Limb (tissue), 2 donors: Measurements from ENCODE around the gene SLC12A8.
A peak's percentile ranks its signal among the peaks of the same experiment; 100 is the strongest.

Experiments
- DNase-seq, 2 donors: peaks; one replicate each; pipeline ENCODE4 v3.0.0-alpha.2; 2016; ENCODE audit errors: extremely low spot score in 2 of 2

Gene SLC12A8

GRCh38 chr3:125055913-125056745 lies 156.4 kb downstream of the SLC12A8 start, which contains the start of gene HEG1:
TSS of gene HEG1 (minus strand) at chr3:125055997. CDS start at chr3:125055890, 107 bp downstream.
- DNase-seq, result peak in 1 of 2 donors; percentile 83

DNA sequence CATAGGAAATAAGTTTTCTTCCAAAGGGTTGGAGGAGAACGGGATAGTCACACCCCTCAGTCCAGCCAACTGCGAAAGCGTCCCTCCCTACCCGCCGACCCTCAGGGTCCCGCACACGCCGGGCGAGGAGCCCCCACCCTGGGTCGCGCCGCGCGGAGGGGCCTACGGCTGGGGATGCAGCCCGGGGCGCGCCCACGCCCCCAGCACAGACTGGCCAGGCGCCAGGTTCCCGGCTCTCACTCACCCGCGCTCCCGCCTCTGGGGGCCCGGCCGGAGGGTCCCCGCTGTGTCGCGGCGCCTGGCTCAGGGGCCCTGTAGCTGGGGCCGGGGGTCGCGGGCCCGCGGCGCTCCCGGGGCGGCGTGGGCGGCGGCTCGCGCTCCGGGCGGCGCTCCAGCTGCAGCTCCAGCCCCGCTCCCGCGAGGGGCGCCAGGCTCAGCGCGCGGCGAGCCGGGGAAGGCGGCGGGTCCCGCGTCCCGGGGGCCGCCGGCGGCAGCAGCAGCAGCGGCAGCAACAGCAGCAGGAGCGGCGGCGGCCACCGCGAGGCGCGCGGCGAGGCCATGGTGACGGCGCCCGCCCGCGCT lies 157.1 kb downstream of the SLC12A8 start:
- DNase-seq, result peak in 1 of 2 donors; percentile 70

- no peak for DNase-seq
These were observed 157.9 kb downstream of the SLC12A8 start for GRCh38 chr3:125054449-125055329.

DNA sequence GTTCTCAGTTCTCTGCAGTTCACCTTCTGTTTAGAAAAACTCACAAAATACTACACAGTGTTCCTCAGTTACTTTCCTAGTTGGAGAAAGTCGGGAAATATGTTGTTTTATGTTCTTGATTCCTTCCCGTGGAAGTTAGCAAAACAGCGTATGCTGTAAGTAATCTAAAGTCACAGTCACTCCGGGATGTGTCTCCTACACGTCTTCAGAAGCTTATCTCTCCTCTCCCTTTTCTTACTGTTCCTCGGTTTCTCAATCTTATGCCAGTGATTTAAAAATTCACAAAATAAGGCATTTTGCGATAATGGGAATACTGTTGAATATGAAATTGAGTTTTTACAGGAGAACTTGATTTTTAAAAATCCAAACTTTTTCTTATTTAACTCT lies 158.5 kb downstream of the SLC12A8 start:
- DNase-seq, result no peak

DNA sequence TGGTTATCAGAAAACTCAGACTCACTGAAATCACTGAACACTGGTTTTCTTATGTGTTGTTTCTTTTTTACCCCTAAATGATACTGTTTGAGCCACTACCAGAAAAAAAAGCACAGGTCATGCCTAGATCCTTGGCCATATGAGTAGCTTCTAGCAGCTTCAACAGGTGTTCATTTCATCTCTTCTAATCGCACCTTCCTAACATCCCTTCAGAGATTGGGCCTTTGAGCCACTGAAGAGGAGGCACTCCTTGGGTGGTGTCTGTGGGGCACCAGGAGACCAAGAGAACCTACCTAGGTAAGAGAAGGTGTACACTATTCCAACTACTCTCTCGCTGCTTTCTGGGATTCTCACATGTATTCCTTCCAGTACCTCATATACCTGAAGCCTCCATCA lies 159.2 kb downstream of the SLC12A8 start:
- no peak for DNase-seq

GRCh38 chr3:125052624-125053303 lies 159.8 kb downstream of the SLC12A8 start:
- DNase-seq, result no peak

DNA sequence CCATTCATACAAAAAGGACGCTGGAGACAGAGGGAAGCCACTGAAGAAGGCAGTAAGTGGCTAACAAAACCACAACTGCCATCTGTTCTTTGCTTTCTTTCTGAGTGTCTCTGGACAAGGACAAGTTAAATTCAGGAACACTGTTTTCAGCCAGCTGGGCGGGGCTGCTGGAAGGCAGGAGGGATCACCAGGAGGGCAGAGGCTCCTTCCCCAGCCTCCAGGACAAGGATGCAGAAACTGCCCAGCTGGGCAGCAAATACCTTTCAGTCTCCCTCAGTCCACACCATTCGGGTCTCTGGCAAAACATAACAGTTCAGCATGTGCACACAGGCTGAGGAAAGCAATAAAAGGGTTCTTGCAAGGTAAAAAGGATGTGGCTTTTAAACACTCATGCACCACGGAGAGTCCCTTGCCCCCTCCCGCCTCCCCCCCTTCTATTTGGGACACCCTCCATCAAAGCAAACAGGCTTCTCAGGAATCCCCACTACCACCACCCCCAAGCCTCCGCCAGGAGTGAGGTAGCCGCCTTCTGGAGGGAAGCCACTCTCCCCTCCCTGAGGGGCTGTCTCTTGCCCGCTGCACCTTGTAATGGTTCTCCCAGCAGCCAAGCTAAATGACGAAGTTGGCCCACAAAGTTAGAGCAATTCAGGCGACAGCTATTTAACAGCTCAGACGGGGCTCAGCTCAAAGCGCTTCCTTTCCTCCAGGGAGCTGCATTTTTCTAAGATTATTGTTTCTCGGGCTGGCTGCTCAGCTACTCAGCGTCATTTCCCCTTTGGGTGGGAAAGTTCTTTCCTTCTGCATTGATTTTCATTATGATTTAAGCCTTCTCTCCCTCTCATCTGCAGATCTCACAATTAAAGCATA lies 160.6 kb downstream of the SLC12A8 start:
- DNase-seq, result peak in 1 of 2 donors; percentile 63

- no peak for DNase-seq
These were observed 161.3 kb downstream of the SLC12A8 start for GRCh38 chr3:125051205-125051604.

GRCh38 chr3:125050488-125051090 lies 162.0 kb downstream of the SLC12A8 start:
- DNase-seq, result no peak

DNA sequence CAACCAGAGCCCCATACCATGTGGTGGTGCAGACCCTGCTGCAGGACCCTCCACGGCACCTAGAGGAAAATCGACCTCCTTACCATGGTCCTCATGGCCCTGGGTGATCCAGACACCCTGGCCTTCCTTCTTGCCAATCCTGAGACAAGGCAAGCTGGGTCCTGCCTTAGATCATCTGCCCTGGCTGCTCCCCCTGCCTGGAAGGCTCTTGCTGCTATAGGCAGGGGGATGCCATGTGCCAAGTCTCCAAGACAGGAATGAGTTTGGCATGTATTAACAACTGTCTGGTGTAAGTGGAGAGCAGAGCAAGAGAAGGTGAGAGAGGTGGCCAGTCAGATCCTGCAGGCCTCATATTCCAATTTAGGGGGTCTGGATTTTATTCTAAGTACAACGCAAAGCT lies 164.3 kb downstream of the SLC12A8 start:
- DNase-seq, result no peak

DNA sequence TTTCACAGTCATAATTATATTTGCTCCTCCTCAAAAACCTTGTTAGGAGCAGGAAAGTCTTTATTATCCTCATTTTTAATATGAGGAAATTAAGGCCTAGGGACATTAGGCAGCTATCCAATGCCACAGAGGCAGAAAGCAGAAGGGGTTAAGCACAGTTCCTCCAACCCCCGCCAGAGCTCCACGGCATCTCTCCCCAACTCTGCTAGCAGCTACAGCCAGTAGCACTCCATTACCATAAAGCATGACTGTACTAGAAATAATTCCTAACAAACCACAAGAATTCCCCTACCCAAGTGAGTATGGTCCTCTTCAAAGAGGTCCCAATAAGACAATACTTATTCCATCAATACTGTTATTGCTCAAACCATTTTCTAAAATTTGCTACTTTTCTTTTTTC lies 166.6 kb downstream of the SLC12A8 start:
- no peak for DNase-seq

DNA sequence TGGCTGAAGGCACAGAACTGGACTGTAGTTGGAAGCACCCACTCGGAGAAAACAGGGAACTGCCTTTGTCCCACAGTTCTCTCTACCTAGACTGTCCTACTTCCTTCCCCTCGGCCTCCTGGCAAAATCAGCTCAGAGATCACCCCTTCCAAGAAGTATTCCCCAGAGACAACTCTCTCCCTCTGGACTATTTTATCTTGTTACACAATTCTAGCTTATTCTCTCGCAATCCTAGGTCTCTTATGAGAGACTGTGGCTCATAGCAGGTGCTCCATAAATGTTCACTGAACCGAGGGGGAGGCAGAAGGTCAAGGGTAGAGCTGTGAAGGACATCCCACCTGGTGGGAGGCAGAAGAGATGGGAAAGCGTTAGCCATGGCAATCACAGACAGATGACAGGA lies 167.4 kb downstream of the SLC12A8 start:
- no peak for DNase-seq

DNA sequence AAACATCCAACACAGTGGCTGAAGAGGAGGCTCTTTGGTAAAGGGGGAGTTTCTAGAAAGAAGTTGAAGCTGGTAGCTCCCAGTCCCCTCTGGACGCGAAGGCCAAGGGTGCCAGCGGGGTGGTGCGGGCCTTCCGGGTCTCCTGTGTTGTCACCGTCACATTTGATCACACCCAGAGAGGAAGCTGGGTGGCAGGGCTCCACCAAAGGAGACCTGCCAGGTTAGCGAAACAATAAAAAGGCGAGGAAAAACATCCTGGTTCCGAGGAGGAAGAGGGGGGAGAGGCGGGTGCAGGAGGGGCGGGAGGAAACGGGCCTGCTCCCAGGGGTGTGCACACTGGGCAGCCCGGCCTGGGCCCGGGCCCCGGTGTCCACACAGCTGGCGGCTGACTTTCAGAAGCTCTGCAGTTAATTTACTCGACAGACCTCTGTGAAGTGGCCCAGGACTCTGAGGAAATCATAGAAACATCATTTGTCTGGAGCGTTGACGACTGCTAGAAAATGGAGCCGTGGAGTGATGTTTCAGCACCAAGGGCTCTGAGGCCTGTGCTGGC lies 168.9 kb downstream of the SLC12A8 start:
- DNase-seq, result no peak

DNA sequence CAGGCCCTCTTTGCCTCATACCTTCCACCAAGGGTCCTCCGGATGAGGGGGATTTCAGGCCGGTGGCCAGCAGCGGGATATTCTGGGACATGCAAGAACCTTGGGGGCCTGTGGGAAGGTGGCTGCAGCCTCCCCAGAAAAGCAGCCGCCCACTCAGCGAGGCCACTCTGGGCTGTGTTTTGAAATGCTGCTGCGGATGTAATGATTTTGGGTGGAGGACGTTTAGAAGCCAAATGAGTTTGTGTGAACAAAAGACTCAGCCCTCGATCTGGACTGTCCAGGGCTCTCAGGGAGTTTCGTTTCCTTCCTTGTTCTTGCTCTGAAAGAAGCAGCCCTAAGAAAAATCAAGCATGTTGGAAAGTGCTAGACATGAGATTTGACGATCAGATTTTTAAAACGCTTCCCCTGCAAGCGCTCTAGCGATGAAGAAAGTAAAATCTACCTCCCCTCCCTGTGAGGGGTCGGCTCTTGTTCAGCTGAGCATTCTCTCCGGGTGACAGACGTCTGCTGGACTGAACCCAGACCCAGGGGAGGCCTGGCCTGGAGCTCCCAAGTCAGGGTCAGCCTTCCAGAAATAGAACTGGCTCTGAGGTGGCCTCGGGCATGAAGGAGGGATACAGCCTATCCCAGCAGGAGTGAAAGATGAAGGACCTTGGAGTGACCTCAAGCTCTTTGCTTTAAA lies 169.7 kb downstream of the SLC12A8 start:
- DNase-seq, result no peak

- no peak for DNase-seq
These were observed 173.1 kb downstream of the SLC12A8 start for GRCh38 chr3:125039131-125040100.

DNA sequence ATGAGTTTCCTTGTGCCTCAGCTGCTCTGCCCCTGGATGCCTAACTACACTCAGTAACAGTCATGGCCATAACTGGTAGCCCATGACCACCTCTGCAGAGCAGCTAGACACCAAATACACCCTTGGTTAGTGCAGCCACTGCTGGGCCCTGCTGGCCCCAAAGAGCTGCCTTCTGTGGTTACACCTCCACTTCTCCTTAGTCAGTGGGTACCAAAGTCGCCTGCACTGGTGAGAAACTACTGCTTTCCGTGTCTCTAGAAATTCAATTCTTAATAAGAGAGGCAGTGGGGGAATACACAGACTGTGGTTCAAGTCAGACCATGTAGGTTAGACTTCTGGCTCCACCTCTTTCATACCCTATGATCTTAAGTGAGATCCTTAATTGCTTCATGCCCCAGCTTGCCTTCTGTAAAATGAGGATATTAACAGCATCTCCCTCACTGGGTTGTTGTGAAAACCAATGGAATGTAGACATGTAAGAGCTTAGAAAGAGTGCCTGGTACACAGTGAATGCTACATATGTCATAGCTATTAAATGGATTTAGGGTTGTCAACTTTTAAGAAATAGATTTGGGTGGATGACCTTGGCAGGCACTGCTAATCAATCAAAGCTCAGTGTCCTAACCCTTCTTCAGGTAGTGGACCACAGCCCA lies 174.9 kb downstream of the SLC12A8 start:
- no peak for DNase-seq

DNA sequence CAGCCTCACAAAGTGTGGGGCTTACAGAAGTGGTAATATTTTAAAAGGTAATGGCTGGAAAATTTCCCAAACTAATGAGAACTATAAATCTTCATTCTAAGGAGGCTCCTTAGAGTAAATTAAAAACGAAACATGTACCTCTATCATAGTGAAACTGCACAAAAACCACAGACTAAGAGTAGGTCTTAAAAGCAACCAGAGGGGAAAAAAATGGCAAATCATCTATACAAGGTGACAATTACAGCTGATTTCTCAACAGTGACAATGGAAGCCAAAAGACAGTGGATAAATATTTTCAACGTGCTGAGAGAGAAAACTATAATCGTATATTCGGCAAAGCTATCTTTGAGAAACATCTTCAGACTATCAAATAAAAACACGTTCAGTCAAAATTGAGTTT lies 177.3 kb downstream of the SLC12A8 start:
- DNase-seq, result no peak
